Osteoblast (primary cell): ENCODE data around the gene BDKRB2. TPM values are rescaled to one million over a fixed set of nuclear protein-coding genes. Genes with fewer than 3 reads are reported as not detected.

ENCODE experiments used
- DNase-seq: peaks from one replicate; pipeline ENCODE4 v3.0.0; 2011; ENCODE audit warnings: low spot score, mixed read lengths; ENCODE audit not compliant: insufficient read length; ENCODE audit errors: missing footprints
- H2AFZ ChIP-seq: 2 replicates; pipeline ENCODE4 v1.6.0; 2011; ENCODE audit warnings: mild to moderate bottlenecking, low read length
- H3K27ac ChIP-seq: 2 replicates; pipeline ENCODE4 v1.5.1; 2011; ENCODE audit warnings: mild to moderate bottlenecking, low read depth, low read length, moderate library complexity
- H3K27me3 ChIP-seq: 2 replicates; pipeline ENCODE4 v1.6.0; 2012; ENCODE audit warnings: mild to moderate bottlenecking, control low read depth, inconsistent platforms, low read length, moderate library complexity; ENCODE audit not compliant: insufficient read depth
- H3K36me3 ChIP-seq: 2 replicates; pipeline ENCODE4 v1.5.1; 2011; ENCODE audit warnings: mild to moderate bottlenecking, low read length, control low read depth, moderate library complexity; ENCODE audit not compliant: insufficient read depth
- H3K4me1 ChIP-seq: 2 replicates; pipeline ENCODE4 v1.5.1; 2011; ENCODE audit warnings: mild to moderate bottlenecking, low read length, control low read depth, moderate library complexity; ENCODE audit not compliant: insufficient read depth
- H3K4me2 ChIP-seq: 2 replicates; pipeline ENCODE4 v1.6.0; 2011; ENCODE audit warnings: mild to moderate bottlenecking, low read length; ENCODE audit not compliant: insufficient read depth
- H3K4me3 ChIP-seq: fragments of 200-600 bp; sonication (generic); 3 replicates; pipeline ENCODE4 v1.5.1; 2012; ENCODE audit warnings: mild to moderate bottlenecking, low read length, inconsistent platforms; ENCODE audit not compliant: insufficient read depth
- H3K79me2 ChIP-seq: 2 replicates; pipeline ENCODE4 v1.6.0; 2012; ENCODE audit warnings: mild to moderate bottlenecking, low read length, control low read depth, inconsistent platforms; ENCODE audit not compliant: insufficient read depth
- H3K9me3 ChIP-seq: 2 replicates; pipeline ENCODE4 v1.5.1; 2011; ENCODE audit warnings: low read depth, low read length, control low read depth
- H4K20me1 ChIP-seq: 2 replicates; pipeline ENCODE4 v1.6.0; 2012; ENCODE audit warnings: mild to moderate bottlenecking, low read length, control low read depth; ENCODE audit not compliant: insufficient read depth
- CTCF ChIP-seq: IDR thresholded peaks from 2 replicates; pipeline ENCODE4 v1.5.1; 2011; ENCODE audit warnings: mild to moderate bottlenecking, low read depth, low read length, moderate library complexity; ENCODE audit errors: extremely low read depth
- total RNA-seq: library from RNA; depleted of rRNA; stranded (reverse); fragments of >200 nt; gene quantifications from 2 replicates; pipeline ENCODE4 v1.2.3, GENCODE V29; 2012

Gene BDKRB2
- total RNA-seq, 1 donor: 7.6 TPM

- Histone ChIP-seq H2AFZ (no peak overlapping the region), H3K79me2 (peaks cover 13% of the 10 kb centered on the region), H3K27me3 (no peaks in the 10 kb centered on the region), H3K27ac (no peak overlapping the region), H3K4me2 (no peak overlapping the region), H3K4me3 (no peak overlapping the region), H3K36me3 (peaks cover 11% of the 10 kb centered on the region), H4K20me1 (peaks cover 4% of the 10 kb centered on the region), H3K4me1 (peaks cover 3% of the 10 kb centered on the region), H3K9me3 (peaks cover 7% of the 10 kb centered on the region)
- DNase-seq: no peak
- no peak for TF ChIP-seq CTCF
These were observed 7.5 kb downstream of the BDKRB2 start for GRCh38 chr14:96212140-96212539.

GRCh38 chr14:96212896-96213295 is 8.3 kb downstream of the BDKRB2 start:
- Histone ChIP-seq H3K27me3 (no peaks in the 10 kb centered on the region), H3K4me1 (peaks cover 3% of the 10 kb centered on the region), H3K4me2 (no peak overlapping the region), H4K20me1 (peaks cover 6% of the 10 kb centered on the region), H3K36me3 (peaks cover 12% of the 10 kb centered on the region), H2AFZ (no peak overlapping the region), H3K79me2 (peaks cover 10% of the 10 kb centered on the region), H3K4me3 (no peak overlapping the region), H3K27ac (no peak overlapping the region), H3K9me3 (peaks cover 7% of the 10 kb centered on the region)
- TF ChIP-seq CTCF: no peak
- no peak for DNase-seq

GRCh38 chr14:96213871-96214465 is 9.3 kb downstream of the BDKRB2 start:
- peaks cover under 1% of the 10 kb centered on the region for H3K79me2 ChIP-seq
- no peak overlapping the region for H3K4me3 ChIP-seq
- peaks cover 7% of the 10 kb centered on the region for H3K9me3 ChIP-seq
- no peak for DNase-seq
- no peak overlapping the region for H3K4me2 ChIP-seq
- TF ChIP-seq CTCF: no peak
- peaks cover 13% of the 10 kb centered on the region for H3K36me3 ChIP-seq
- H3K27me3 ChIP-seq: no peaks in the 10 kb centered on the region
- H2AFZ ChIP-seq: no peak overlapping the region
- peaks cover 3% of the 10 kb centered on the region for H3K4me1 ChIP-seq
- H4K20me1 ChIP-seq: peaks cover 6% of the 10 kb centered on the region
- H3K27ac ChIP-seq: no peak overlapping the region

GRCh38 chr14:96214793-96215192 is 10.2 kb downstream of the BDKRB2 start:
- Histone ChIP-seq H2AFZ (no peak overlapping the region), H3K27me3 (no peaks in the 10 kb centered on the region), H3K36me3 (peaks cover 13% of the 10 kb centered on the region), H3K27ac (no peak overlapping the region), H3K9me3 (peaks cover 7% of the 10 kb centered on the region), H3K79me2 (no peaks in the 10 kb centered on the region), H3K4me1 (peaks cover 3% of the 10 kb centered on the region), H4K20me1 (peaks cover 6% of the 10 kb centered on the region), H3K4me2 (no peak overlapping the region), H3K4me3 (no peak overlapping the region)
- no peak for DNase-seq
- no peak for TF ChIP-seq CTCF
